AG04449 (cell line): ENCODE results near the gene DPYSL5.

Experiments
- CTCF ChIA-PET: fragments of 350-600 bp; formaldehyde crosslinking; extraction: SDS; loops from one replicate; lab custom pipeline; 2021; ENCODE audit warnings: antibody characterized with exemption; lab: Yijun Ruan, JAX
- POLR2A ChIA-PET: fragments of 400-600, 350-600 bp; formaldehyde crosslinking; extraction: SDS; loops from one replicate; lab custom pipeline; 2020; ENCODE audit warnings: antibody characterized with exemption, inconsistent platforms; lab: Yijun Ruan, JAX
- DNase-seq: peaks from one replicate; pipeline ENCODE4 v3.0.0-alpha.2; 2010; ENCODE audit warnings: low read depth, low spot score
- H3K4me3 ChIP-seq: 2 replicates; pipeline ENCODE4 v1.5.1; 2011; ENCODE audit warnings: low read depth, mild to moderate bottlenecking, control low read depth, low read length
- TF ChIP-seq, protein P1 (sequence below): IDR thresholded peaks from one replicate; pipeline ENCODE4 v1.5.1; 2011; ENCODE audit warnings: mild to moderate bottlenecking, moderate library complexity, low read length, control low read depth, inconsistent platforms; ENCODE audit not compliant: insufficient read depth; ENCODE audit errors: missing control alignments

Gene DPYSL5

DNA sequence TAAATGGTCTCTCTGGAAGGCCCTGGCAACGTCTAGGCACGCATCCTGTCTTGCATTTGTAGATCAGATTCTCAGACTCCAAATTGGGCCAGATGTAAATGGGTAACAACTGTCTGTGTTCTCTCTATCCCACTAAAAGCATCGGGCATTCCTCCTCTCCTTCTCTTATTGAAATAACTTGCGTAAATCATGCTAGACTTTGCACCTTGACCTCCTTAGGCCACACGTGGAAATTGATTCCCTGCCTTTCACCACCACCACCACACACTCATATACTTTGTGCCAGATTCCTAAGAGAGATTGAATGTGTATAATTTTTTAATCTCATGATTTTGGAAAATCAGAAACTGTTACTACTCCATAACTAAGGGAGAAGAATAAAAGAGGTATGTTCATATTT is 143.8 kb downstream of the DPYSL5 start:
- H3K4me3 ChIP-seq = no peak overlapping the region
- TF ChIP-seq, protein P1, sequence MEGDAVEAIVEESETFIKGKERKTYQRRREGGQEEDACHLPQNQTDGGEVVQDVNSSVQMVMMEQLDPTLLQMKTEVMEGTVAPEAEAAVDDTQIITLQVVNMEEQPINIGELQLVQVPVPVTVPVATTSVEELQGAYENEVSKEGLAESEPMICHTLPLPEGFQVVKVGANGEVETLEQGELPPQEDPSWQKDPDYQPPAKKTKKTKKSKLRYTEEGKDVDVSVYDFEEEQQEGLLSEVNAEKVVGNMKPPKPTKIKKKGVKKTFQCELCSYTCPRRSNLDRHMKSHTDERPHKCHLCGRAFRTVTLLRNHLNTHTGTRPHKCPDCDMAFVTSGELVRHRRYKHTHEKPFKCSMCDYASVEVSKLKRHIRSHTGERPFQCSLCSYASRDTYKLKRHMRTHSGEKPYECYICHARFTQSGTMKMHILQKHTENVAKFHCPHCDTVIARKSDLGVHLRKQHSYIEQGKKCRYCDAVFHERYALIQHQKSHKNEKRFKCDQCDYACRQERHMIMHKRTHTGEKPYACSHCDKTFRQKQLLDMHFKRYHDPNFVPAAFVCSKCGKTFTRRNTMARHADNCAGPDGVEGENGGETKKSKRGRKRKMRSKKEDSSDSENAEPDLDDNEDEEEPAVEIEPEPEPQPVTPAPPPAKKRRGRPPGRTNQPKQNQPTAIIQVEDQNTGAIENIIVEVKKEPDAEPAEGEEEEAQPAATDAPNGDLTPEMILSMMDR = no peak
- no peak for DNase-seq
- ChIA-PET CTCF (interaction anchor here (1.4 kb wide), 1 partner anchor 146 kb away, joined by 3 read pairs; no protein-coding TSS in a partner anchor), POLR2A (no interaction called here)

DNA sequence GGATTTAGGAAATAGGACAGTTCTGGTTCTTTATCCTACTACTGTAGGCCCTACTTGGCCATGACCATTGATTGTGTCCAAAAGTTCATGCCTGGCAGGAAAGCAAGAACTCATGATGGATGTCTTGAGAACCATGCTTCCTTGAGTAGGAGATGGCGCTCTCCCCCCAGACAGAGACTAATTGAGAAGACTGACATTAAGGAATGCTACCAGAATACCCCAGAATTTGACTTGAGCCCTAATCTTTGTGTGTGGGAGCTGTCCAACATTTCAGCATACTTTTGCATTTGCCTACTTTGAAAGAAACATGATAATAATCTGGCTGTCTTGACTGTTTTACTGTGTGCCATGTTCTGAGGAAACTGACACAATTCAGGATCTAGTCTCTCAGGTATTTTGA is 145.8 kb downstream of the DPYSL5 start:
- DNase-seq = no peak
- TF ChIP-seq, protein P1 = no peak
- H3K4me3 ChIP-seq = no peak overlapping the region
- ChIA-PET CTCF (interaction anchor here (1.2 to 7.1 kb wide), 4 partner anchors 9 to 33 kb away, joined by 3 to 39 read pairs (median 12); no protein-coding TSS in a partner anchor), POLR2A (no interaction called here)

DNA sequence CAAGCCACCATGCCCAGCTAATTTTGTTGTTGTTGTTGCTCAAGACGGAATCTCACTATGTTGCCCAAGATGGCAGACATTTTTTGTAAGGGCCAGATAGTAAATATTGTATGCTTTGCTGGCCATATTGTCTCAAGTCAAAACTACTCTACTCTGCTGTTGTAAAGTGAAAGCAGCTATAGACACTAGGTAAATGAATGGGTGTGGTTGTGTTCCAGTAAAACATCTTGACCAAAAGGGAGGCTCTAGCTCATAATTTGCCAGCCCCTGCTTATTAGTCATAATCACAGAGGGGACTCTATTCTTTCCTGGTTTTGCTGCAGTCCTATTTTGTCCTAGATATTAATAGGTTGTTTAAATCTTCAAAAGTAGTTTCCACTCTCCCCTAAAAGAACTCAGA is 147.1 kb downstream of the DPYSL5 start:
- TF ChIP-seq, protein P1 = no peak
- CTCF ChIA-PET = interaction anchor here (1.3 to 7.1 kb wide), 6 partner anchors 8 to 38 kb away, joined by 3 to 39 read pairs (median 9); no protein-coding TSS in a partner anchor

DNA sequence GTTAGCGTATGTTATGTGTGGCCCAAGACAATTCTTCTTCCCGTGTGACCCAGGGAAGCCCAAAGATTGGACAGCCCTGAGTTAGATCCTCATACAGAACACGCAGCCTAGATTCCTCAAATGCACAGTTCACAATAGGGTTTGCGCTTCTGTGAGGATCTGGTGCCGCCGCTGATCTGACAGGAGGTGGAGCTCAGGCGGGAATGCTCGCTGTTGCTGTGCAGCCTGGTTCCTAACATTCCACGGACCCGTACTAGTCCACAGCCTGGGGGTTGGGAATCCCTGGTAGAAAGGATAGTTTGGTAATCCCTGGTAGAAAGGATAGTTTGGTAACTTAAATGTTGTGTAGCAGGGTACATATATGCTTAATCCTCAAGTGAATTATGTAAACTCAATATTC is 149.5 kb downstream of the DPYSL5 start:
- POLR2A ChIA-PET = no interaction called here
- TF ChIP-seq, protein P1 = no peak
- no peak overlapping the region for H3K4me3 ChIP-seq
- CTCF ChIA-PET = interaction anchor here (0.7 to 7.1 kb wide), 5 partner anchors 13 to 151 kb away, joined by 3 to 39 read pairs (median 6); no protein-coding TSS in a partner anchor
- no peak for DNase-seq

More for the DNA sequence above, 147.1 kb downstream of the DPYSL5 start:
- POLR2A ChIA-PET = no interaction called here
- DNase-seq = no peak
- H3K4me3 ChIP-seq = no peak overlapping the region

DNA sequence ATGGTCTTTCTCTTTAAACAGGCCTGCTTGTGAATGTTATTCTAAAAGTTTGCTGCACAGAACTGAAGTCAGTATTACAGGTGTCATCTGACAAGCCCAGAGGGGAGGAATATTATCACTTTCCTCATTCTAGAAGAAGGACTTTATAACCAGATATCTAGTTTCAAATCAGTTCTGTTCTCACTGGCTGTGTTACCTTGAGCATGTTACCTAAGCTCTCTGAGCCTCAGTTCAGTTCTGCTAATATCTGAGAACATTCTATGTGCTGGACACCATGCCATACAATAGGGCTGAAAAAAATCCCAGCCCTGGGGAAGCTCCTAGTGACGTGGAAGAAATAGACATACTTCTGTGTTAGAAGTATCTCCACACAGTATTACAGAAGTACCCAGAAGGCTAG is 150.4 kb downstream of the DPYSL5 start:
- H3K4me3 ChIP-seq = no peak overlapping the region
- TF ChIP-seq, protein P1 = no peak
- CTCF ChIA-PET = interaction anchor here (1.0 to 7.1 kb wide), 5 partner anchors 12 to 152 kb away, joined by 4 to 39 read pairs (median 6); no protein-coding TSS in a partner anchor
- POLR2A ChIA-PET = no interaction called here
- no peak for DNase-seq
